SK-N-SH treated with all-trans-retinoic acid at 6 μM for 48 hours (cell line): Measurements from ENCODE around the gene BIK.

ENCODE experiments used
- ARNTL ChIP-seq: fragments of 450-650 bp; formaldehyde crosslinking; IDR thresholded peaks from 2 replicates; pipeline ENCODE4 v1.5.0; 2020; ENCODE audit warnings: low read depth, mild to moderate bottlenecking, moderate library complexity, borderline replicate concordance
- CSDC2 ChIP-seq: fragments of 250-450 bp; sonication (Bioruptor Pico); IDR thresholded peaks from 2 replicates; pipeline ENCODE4 v1.5.0; 2020; ENCODE audit warnings: mild to moderate bottlenecking, moderate library complexity
- GLIS3 ChIP-seq: fragments of 250-450 bp; sonication (Bioruptor Pico); IDR thresholded peaks from 2 replicates; pipeline ENCODE4 v1.5.0; 2020; ENCODE audit warnings: mild to moderate bottlenecking, moderate library complexity
- SNAI2 ChIP-seq: fragments of 250-450 bp; sonication (Bioruptor Pico); IDR thresholded peaks from 2 replicates; pipeline ENCODE4 v1.5.0; 2020; ENCODE audit warnings: mild to moderate bottlenecking, moderate library complexity
- ZFP30 ChIP-seq: fragments of 450-650 bp; formaldehyde crosslinking; IDR thresholded peaks from 2 replicates; pipeline ENCODE4 v1.5.0; 2022; ENCODE audit warnings: mild to moderate bottlenecking, moderate library complexity
- TF ChIP-seq, protein P1 (sequence below): fragments of 250-450 bp; sonication (Bioruptor Pico); IDR thresholded peaks from 2 replicates; pipeline ENCODE4 v1.5.1; 2021; ENCODE audit warnings: mild to moderate bottlenecking, moderate library complexity

DNA sequence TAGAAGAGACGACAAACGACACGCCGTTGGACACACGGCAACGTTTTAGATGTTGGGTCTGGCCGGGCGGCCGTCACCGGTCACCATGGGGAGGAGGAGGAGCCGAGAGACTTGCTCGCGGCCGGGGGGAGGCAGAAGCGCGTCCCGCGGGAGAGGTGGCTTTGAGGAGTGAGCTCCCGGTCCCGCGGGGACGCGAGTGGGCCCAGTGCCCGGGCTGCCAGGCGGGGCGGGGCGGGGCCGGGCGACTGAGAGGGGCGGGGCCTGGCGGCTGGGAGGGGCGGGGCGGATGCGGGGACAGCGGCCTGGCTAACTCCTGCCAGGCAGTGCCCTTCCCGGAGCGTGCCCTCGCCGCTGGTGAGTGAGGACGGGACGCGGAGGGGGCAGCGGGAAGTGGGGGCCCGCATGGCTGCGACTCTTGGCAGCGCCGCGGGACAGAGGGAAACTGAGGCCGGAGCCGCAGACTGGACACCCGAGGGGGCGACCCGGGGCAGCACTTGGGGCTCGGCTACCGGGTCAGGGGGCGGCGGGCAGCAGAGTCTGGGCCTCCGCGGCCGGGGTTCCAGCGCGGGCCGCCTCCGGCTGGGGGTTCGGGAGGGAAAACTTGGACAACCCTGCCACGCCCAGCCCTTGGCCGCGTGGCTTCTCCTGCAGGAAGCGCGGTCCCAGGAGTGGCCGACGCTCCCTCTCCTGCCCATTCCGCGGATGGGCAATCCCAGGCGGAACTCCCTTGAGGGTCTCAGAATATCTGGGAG lies 40.9 kb downstream of the BIK start, which contains the start of gene TSPO:
- TF ChIP-seq CSDC2 (CRISPR knock-in tag) = no peak
- no peak for TF ChIP-seq GLIS3 (CRISPR knock-in tag)
- TF ChIP-seq ARNTL (CRISPR knock-in tag) = no peak
- no peak for TF ChIP-seq SNAI2 (CRISPR knock-in tag)
- TF ChIP-seq, protein P1, sequence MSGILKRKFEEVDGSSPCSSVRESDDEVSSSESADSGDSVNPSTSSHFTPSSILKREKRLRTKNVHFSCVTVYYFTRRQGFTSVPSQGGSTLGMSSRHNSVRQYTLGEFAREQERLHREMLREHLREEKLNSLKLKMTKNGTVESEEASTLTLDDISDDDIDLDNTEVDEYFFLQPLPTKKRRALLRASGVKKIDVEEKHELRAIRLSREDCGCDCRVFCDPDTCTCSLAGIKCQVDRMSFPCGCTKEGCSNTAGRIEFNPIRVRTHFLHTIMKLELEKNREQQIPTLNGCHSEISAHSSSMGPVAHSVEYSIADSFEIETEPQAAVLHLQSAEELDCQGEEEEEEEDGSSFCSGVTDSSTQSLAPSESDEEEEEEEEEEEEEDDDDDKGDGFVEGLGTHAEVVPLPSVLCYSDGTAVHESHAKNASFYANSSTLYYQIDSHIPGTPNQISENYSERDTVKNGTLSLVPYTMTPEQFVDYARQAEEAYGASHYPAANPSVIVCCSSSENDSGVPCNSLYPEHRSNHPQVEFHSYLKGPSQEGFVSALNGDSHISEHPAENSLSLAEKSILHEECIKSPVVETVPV (CRISPR knock-in tag) = no peak
- no peak for TF ChIP-seq ZFP30 (CRISPR knock-in tag)
